Keratinocyte (primary cell): ENCODE results near the gene GRK6. TPM values are rescaled to one million over a fixed set of nuclear protein-coding genes. Genes with fewer than 3 reads are reported as not detected.

Experiments used
- DNase-seq: peaks from one replicate; pipeline ENCODE4 v3.0.0-alpha.2; 2011; ENCODE audit warnings: low read depth, missing footprints, low spot score
- FAIRE-seq: peaks from 2 replicates; lab custom pipeline; 2011; peaks lifted over from hg19 to GRCh38; lab: Jason Lieb, UNC
- H2AFZ ChIP-seq: 2 replicates; pipeline ENCODE4 v1.6.0; 2012; ENCODE audit warnings: low read length, control low read depth, inconsistent platforms; ENCODE audit not compliant: control insufficient read depth
- H3K27ac ChIP-seq: 2 replicates; pipeline ENCODE4 v1.5.1; 2011; ENCODE audit warnings: low read length; ENCODE audit not compliant: control insufficient read depth, insufficient read depth
- H3K27me3 ChIP-seq: 3 replicates; pipeline ENCODE4 v1.6.0; 2011; ENCODE audit warnings: low read length; ENCODE audit not compliant: control insufficient read depth, insufficient read depth; ENCODE audit errors: extremely low read depth
- H3K36me3 ChIP-seq, 2 experiments: 2 replicates in 1 of 2; 3 replicates in 1 of 2; pipeline ENCODE4 v1.5.1; 2011; ENCODE audit warnings: low read length in 2 of 2, mild to moderate bottlenecking in 1 of 2; ENCODE audit not compliant: control insufficient read depth in 2 of 2, insufficient read depth in 2 of 2; ENCODE audit errors: extremely low read depth in 1 of 2
- H3K4me1 ChIP-seq: 3 replicates; pipeline ENCODE4 v1.5.1; 2011; ENCODE audit warnings: low read length; ENCODE audit not compliant: control insufficient read depth, insufficient read depth; ENCODE audit errors: extremely low read depth
- H3K4me2 ChIP-seq: 3 replicates; pipeline ENCODE4 v1.6.0; 2011; ENCODE audit warnings: low read depth, low read length; ENCODE audit not compliant: control insufficient read depth, insufficient read depth; ENCODE audit errors: extremely low read depth
- H3K4me3 ChIP-seq, 3 experiments: fragments of 200-600 bp in 1 of 3; sonication (generic) in 1 of 3; 2 replicates in 2 of 3; 3 replicates in 1 of 3; pipeline ENCODE4 v1.5.1; 2011 to 2016; ENCODE audit warnings: low read length in 3 of 3, mild to moderate bottlenecking in 3 of 3, control low read depth in 2 of 3, inconsistent platforms in 1 of 3, low read depth in 1 of 3, mixed read lengths in 1 of 3, mixed run types in 1 of 3, moderate library complexity in 1 of 3; ENCODE audit not compliant: control insufficient read depth in 2 of 3, insufficient read depth in 2 of 3; ENCODE audit errors: extremely low read depth in 1 of 3
- H3K79me2 ChIP-seq: 2 replicates; pipeline ENCODE4 v1.6.0; 2012; ENCODE audit warnings: low read length; ENCODE audit not compliant: control insufficient read depth, insufficient read depth
- H3K9ac ChIP-seq: 3 replicates; pipeline ENCODE4 v1.6.0; 2011; ENCODE audit warnings: low read length; ENCODE audit not compliant: control insufficient read depth, insufficient read depth; ENCODE audit errors: extremely low read depth
- H3K9me1 ChIP-seq: 3 replicates; pipeline ENCODE4 v1.6.0; 2011; ENCODE audit warnings: low read length; ENCODE audit not compliant: control insufficient read depth, insufficient read depth; ENCODE audit errors: extremely low read depth
- H3K9me3 ChIP-seq: 2 replicates; pipeline ENCODE4 v1.5.1; 2012; ENCODE audit warnings: low read depth, low read length; ENCODE audit not compliant: control insufficient read depth
- H4K20me1 ChIP-seq: 3 replicates; pipeline ENCODE4 v1.6.0; 2011; ENCODE audit warnings: low read length; ENCODE audit not compliant: control insufficient read depth, insufficient read depth; ENCODE audit errors: extremely low read depth
- CTCF ChIP-seq, 3 experiments: IDR thresholded peaks in 1 of 3; conservative IDR thresholded peaks in 1 of 3; optimal IDR thresholded peaks in 1 of 3; 2 replicates in 2 of 3; 3 replicates in 1 of 3; pipeline versions ENCODE3 to v1.5.1; 2011; ENCODE audit warnings: low read length in 3 of 3, mild to moderate bottlenecking in 3 of 3, moderate library complexity in 2 of 3, control low read depth in 1 of 3, inconsistent platforms in 1 of 3; ENCODE audit not compliant: insufficient read depth in 2 of 3; ENCODE audit errors: extremely low read depth in 1 of 3
- EZH2 ChIP-seq: IDR thresholded peaks from one replicate; pipeline ENCODE4 v1.6.1; 2012; ENCODE audit warnings: inconsistent platforms, mild to moderate bottlenecking, low read length, moderate library complexity
- dilution Hi-C: fragments of 300-500 bp; cut with MboI; formaldehyde crosslinking; loops from one replicate; pipeline ENCODE4 v1.7.0; 2020; ENCODE audit warnings: low sequenced_read_pairs; ENCODE audit not compliant: extremely low pct_ligation_motif_present
- polyA plus RNA-seq, 5 experiments: library from polyadenylated mRNA; depleted of rRNA in 3 of 5; stranded (reverse) in 3 of 5; stranded (forward) in 1 of 5; unstranded in 1 of 5; fragments of >200 nt; gene quantifications; 1 replicate in 1 of 5; 2 replicates in 3 of 5; 3 replicates in 1 of 5; pipeline versions ENCODE4 v1.2.1 to v1.2.3, GENCODE V29; 2011 to 2012; ENCODE audit warnings: missing spikeins in 2 of 5, low read depth in 1 of 5, low replicate concordance in 1 of 5

GRK6 gene
- polyA plus RNA-seq, 1 donor (not counting 4 experiments of a cell fraction or from before 2014, with no cell fraction given), result 29.9 TPM

- DNase-seq (no peak), FAIRE-seq (no peak)
- Histone ChIP-seq H3K9ac (no peak overlapping the region), H3K27me3 (no peaks in the 10 kb centered on the region), H3K27ac (no peak overlapping the region), H4K20me1 (no peaks in the 10 kb centered on the region), H3K36me3 (peaks cover 0 to 2% of the 10 kb centered on the region in 2 experiments), H3K9me3 (no peaks in the 10 kb centered on the region), H3K79me2 (peaks cover 10% of the 10 kb centered on the region), H3K4me1 (peaks cover 25% of the 10 kb centered on the region), H3K4me3 (no peak overlapping the region), H2AFZ (no peak overlapping the region), H3K9me1 (no peaks in the 10 kb centered on the region), H3K4me2 (no peak overlapping the region)
- TF ChIP-seq EZH2, result no peak
- TF ChIP-seq CTCF (optimal IDR thresholded peaks at IDR 0.05 in 1 of 3, IDR thresholded peaks at IDR 0.05 in 1 of 3, conservative IDR thresholded peaks at IDR 0.05 in 1 of 3; ENCODE audit: extremely low read depth in 1 of 3, insufficient read depth in 2 of 3, low read length in 3 of 3), result no peak
- dilution Hi-C loops, result no loop called here
Observed at GRCh38 chr5:177475563-177476427, 49.3 kb downstream of the GRK6 start.

GRCh38 chr5:177476531-177477233 is 50.2 kb downstream of the GRK6 start:
- Histone ChIP-seq H3K4me1 (peaks cover 17% of the 10 kb centered on the region), H3K9me3 (no peaks in the 10 kb centered on the region), H3K4me3 (no peak overlapping the region), H3K9ac (no peak overlapping the region), H2AFZ (no peak overlapping the region), H3K27me3 (no peaks in the 10 kb centered on the region), H3K79me2 (peaks cover 6% of the 10 kb centered on the region), H4K20me1 (no peaks in the 10 kb centered on the region), H3K27ac (no peak overlapping the region), H3K4me2 (no peak overlapping the region), H3K36me3 (peaks cover 3 to 4% of the 10 kb centered on the region in 2 experiments), H3K9me1 (no peaks in the 10 kb centered on the region)
- dilution Hi-C loops, result no loop called here
- FAIRE-seq (no peak), DNase-seq (no peak)
- no peak for TF ChIP-seq CTCF (optimal IDR thresholded peaks at IDR 0.05 in 1 of 3, IDR thresholded peaks at IDR 0.05 in 1 of 3, conservative IDR thresholded peaks at IDR 0.05 in 1 of 3; ENCODE audit: extremely low read depth in 1 of 3, insufficient read depth in 2 of 3, low read length in 3 of 3)
- TF ChIP-seq EZH2, result no peak
